Measurements from ENCODE around the gene CRYGA.

Gene CRYGA

GRCh38 chr2:208164951-208165755 is 1.8 kb upstream of the CRYGA start:
- Histone ChIP-seq H3K4me1 (ENCODE audit: control insufficient read depth, insufficient read depth, low read length) (no peaks in the 10 kb centered on the region), H3K9me3 (ENCODE audit: control insufficient read depth, low read length) (no peaks in the 10 kb centered on the region), H3K27ac (ENCODE audit: insufficient read depth, low read depth, low read length, poor library complexity, severe bottlenecking) (no peak overlapping the region), H3K36me3 (ENCODE audit: control insufficient read depth, insufficient read depth, low read length) (no peaks in the 10 kb centered on the region), H3K4me3 (ENCODE audit: insufficient read depth, low read depth, low read length) (no peak overlapping the region), H3K27me3 (ENCODE audit: control insufficient read depth, insufficient read depth, low read length, poor library complexity, severe bottlenecking) (no peaks in the 10 kb centered on the region)
- WGBS, 2 experiments: 92 to 96% methylated on average over 2 of the region's 2 CpGs

- 91 to 93% methylated on average over 2 of the region's 2 CpGs for WGBS, 2 experiments
- no peaks in the 10 kb centered on the region for H3K36me3 ChIP-seq (ENCODE audit: control insufficient read depth, insufficient read depth, low read length)
Measured at GRCh38 chr2:208156439-208156838, 7.0 kb downstream of the CRYGA start.

GRCh38 chr2:208153156-208153555 is 10.2 kb downstream of the CRYGA start:
- Histone ChIP-seq H3K27me3 (ENCODE audit: control insufficient read depth, insufficient read depth, low read length, poor library complexity, severe bottlenecking) (no peaks in the 10 kb centered on the region), H3K27ac (ENCODE audit: insufficient read depth, low read depth, low read length, poor library complexity, severe bottlenecking) (no peak overlapping the region), H3K9me3 (ENCODE audit: control insufficient read depth, low read length) (no peaks in the 10 kb centered on the region), H3K4me3 (ENCODE audit: insufficient read depth, low read depth, low read length) (no peak overlapping the region), H3K4me1 (ENCODE audit: control insufficient read depth, insufficient read depth, low read length) (no peaks in the 10 kb centered on the region), H3K36me3 (ENCODE audit: control insufficient read depth, insufficient read depth, low read length) (no peaks in the 10 kb centered on the region)

More at GRCh38 chr2:208156439-208156838, 7.0 kb downstream of the CRYGA start:
- Histone ChIP-seq H3K9me3 (ENCODE audit: control insufficient read depth, low read length) (no peaks in the 10 kb centered on the region), H3K27ac (ENCODE audit: insufficient read depth, low read depth, low read length, poor library complexity, severe bottlenecking) (no peak overlapping the region), H3K4me3 (ENCODE audit: insufficient read depth, low read depth, low read length) (no peak overlapping the region), H3K27me3 (ENCODE audit: control insufficient read depth, insufficient read depth, low read length, poor library complexity, severe bottlenecking) (no peaks in the 10 kb centered on the region), H3K4me1 (ENCODE audit: control insufficient read depth, insufficient read depth, low read length) (no peaks in the 10 kb centered on the region)

GRCh38 chr2:208150956-208151355 is 12.4 kb downstream of the CRYGA start:
- Histone ChIP-seq H3K4me1 (ENCODE audit: control insufficient read depth, insufficient read depth, low read length) (no peaks in the 10 kb centered on the region), H3K4me3 (ENCODE audit: insufficient read depth, low read depth, low read length) (no peak overlapping the region), H3K36me3 (ENCODE audit: control insufficient read depth, insufficient read depth, low read length) (no peaks in the 10 kb centered on the region), H3K27me3 (ENCODE audit: control insufficient read depth, insufficient read depth, low read length, poor library complexity, severe bottlenecking) (no peaks in the 10 kb centered on the region), H3K9me3 (ENCODE audit: control insufficient read depth, low read length) (no peaks in the 10 kb centered on the region), H3K27ac (ENCODE audit: insufficient read depth, low read depth, low read length, poor library complexity, severe bottlenecking) (no peak overlapping the region)
- WGBS, 2 experiments: 94 to 100% methylated on average over 1 of the region's 1 CpG

- H3K27me3 ChIP-seq (ENCODE audit: control insufficient read depth, insufficient read depth, low read length, poor library complexity, severe bottlenecking): no peaks in the 10 kb centered on the region
- H3K4me3 ChIP-seq (ENCODE audit: insufficient read depth, low read depth, low read length): no peak overlapping the region
- no peaks in the 10 kb centered on the region for H3K36me3 ChIP-seq (ENCODE audit: control insufficient read depth, insufficient read depth, low read length)
- no peaks in the 10 kb centered on the region for H3K4me1 ChIP-seq (ENCODE audit: control insufficient read depth, insufficient read depth, low read length)
- H3K27ac ChIP-seq (ENCODE audit: insufficient read depth, low read depth, low read length, poor library complexity, severe bottlenecking): no peak overlapping the region
- no peaks in the 10 kb centered on the region for H3K9me3 ChIP-seq (ENCODE audit: control insufficient read depth, low read length)
Measured at GRCh38 chr2:208150094-208150493, 13.3 kb downstream of the CRYGA start.

- no peaks in the 10 kb centered on the region for H3K27me3 ChIP-seq (ENCODE audit: control insufficient read depth, insufficient read depth, low read length, poor library complexity, severe bottlenecking)
- no peaks in the 10 kb centered on the region for H3K36me3 ChIP-seq (ENCODE audit: control insufficient read depth, insufficient read depth, low read length)
- no peaks in the 10 kb centered on the region for H3K9me3 ChIP-seq (ENCODE audit: control insufficient read depth, low read length)
- no peak overlapping the region for H3K27ac ChIP-seq (ENCODE audit: insufficient read depth, low read depth, low read length, poor library complexity, severe bottlenecking)
- H3K4me1 ChIP-seq (ENCODE audit: control insufficient read depth, insufficient read depth, low read length): no peaks in the 10 kb centered on the region
- 59 to 100% methylated on average over 1 of the region's 2 CpGs for WGBS, 2 experiments
- H3K4me3 ChIP-seq (ENCODE audit: insufficient read depth, low read depth, low read length): no peak overlapping the region
Measured at GRCh38 chr2:208148803-208149202, 14.6 kb downstream of the CRYGA start.

- H3K4me3 ChIP-seq (ENCODE audit: insufficient read depth, low read depth, low read length): no peak overlapping the region
- no peaks in the 10 kb centered on the region for H3K9me3 ChIP-seq (ENCODE audit: control insufficient read depth, low read length)
- H3K4me1 ChIP-seq (ENCODE audit: control insufficient read depth, insufficient read depth, low read length): no peaks in the 10 kb centered on the region
- no peak overlapping the region for H3K27ac ChIP-seq (ENCODE audit: insufficient read depth, low read depth, low read length, poor library complexity, severe bottlenecking)
- H3K27me3 ChIP-seq (ENCODE audit: control insufficient read depth, insufficient read depth, low read length, poor library complexity, severe bottlenecking): no peaks in the 10 kb centered on the region
- no peaks in the 10 kb centered on the region for H3K36me3 ChIP-seq (ENCODE audit: control insufficient read depth, insufficient read depth, low read length)
- 81 to 84% methylated on average over 3 of the region's 3 CpGs for WGBS, 2 experiments
Measured at GRCh38 chr2:208147759-208148158, 15.6 kb downstream of the CRYGA start.

- H3K27me3 ChIP-seq (ENCODE audit: control insufficient read depth, insufficient read depth, low read length, poor library complexity, severe bottlenecking): no peaks in the 10 kb centered on the region
- no peak overlapping the region for H3K27ac ChIP-seq (ENCODE audit: insufficient read depth, low read depth, low read length, poor library complexity, severe bottlenecking)
Measured at GRCh38 chr2:208147008-208147407, 16.4 kb downstream of the CRYGA start.

GRCh38 chr2:208146006-208146405 is 17.4 kb downstream of the CRYGA start, which contains the start of gene CRYGB:
Gene CRYGB, minus strand, starts transcription at chr2:208146158. Its CDS starts 38 bp downstream, at chr2:208146120.
- no peaks in the 10 kb centered on the region for H3K4me1 ChIP-seq (ENCODE audit: control insufficient read depth, insufficient read depth, low read length)
- H3K36me3 ChIP-seq (ENCODE audit: control insufficient read depth, insufficient read depth, low read length): no peaks in the 10 kb centered on the region
- WGBS, 2 experiments: 63 to 66% methylated on average over 6 of the region's 6 CpGs
- no peak within 1 kb of the TSS for H3K27ac ChIP-seq (ENCODE audit: insufficient read depth, low read depth, low read length, poor library complexity, severe bottlenecking)
- H3K27me3 ChIP-seq (ENCODE audit: control insufficient read depth, insufficient read depth, low read length, poor library complexity, severe bottlenecking): no peaks in the 10 kb centered on the region
- H3K4me3 ChIP-seq (ENCODE audit: insufficient read depth, low read depth, low read length): no peak within 1 kb of the TSS
- H3K9me3 ChIP-seq (ENCODE audit: control insufficient read depth, low read length): no peaks in the 10 kb centered on the region

More at GRCh38 chr2:208147008-208147407, 16.4 kb downstream of the CRYGA start:
- H3K9me3 ChIP-seq (ENCODE audit: control insufficient read depth, low read length): no peaks in the 10 kb centered on the region
- no peaks in the 10 kb centered on the region for H3K4me1 ChIP-seq (ENCODE audit: control insufficient read depth, insufficient read depth, low read length)
- H3K4me3 ChIP-seq (ENCODE audit: insufficient read depth, low read depth, low read length): no peak overlapping the region
- H3K36me3 ChIP-seq (ENCODE audit: control insufficient read depth, insufficient read depth, low read length): no peaks in the 10 kb centered on the region

- no peak overlapping the region for H3K4me3 ChIP-seq (ENCODE audit: insufficient read depth, low read depth, low read length)
- H3K9me3 ChIP-seq (ENCODE audit: control insufficient read depth, low read length): no peaks in the 10 kb centered on the region
- H3K27ac ChIP-seq (ENCODE audit: insufficient read depth, low read depth, low read length, poor library complexity, severe bottlenecking): no peak overlapping the region
- no peaks in the 10 kb centered on the region for H3K4me1 ChIP-seq (ENCODE audit: control insufficient read depth, insufficient read depth, low read length)
- no peaks in the 10 kb centered on the region for H3K27me3 ChIP-seq (ENCODE audit: control insufficient read depth, insufficient read depth, low read length, poor library complexity, severe bottlenecking)
- WGBS, 2 experiments: 70 to 73% methylated on average over 11 to 12 of the region's 14 CpGs
- no peaks in the 10 kb centered on the region for H3K36me3 ChIP-seq (ENCODE audit: control insufficient read depth, insufficient read depth, low read length)
Measured at GRCh38 chr2:208142925-208143799, 20.2 kb downstream of the CRYGA start.
